ENCODE results near the gene DPM2. TPM values are rescaled to one million over a fixed set of nuclear protein-coding genes. Genes with fewer than 3 reads are reported as not detected.

The DPM2 gene
- total and polyA plus RNA-seq, 2 experiments from 2014 or later: 27.0 to 66.5 TPM

DNA sequence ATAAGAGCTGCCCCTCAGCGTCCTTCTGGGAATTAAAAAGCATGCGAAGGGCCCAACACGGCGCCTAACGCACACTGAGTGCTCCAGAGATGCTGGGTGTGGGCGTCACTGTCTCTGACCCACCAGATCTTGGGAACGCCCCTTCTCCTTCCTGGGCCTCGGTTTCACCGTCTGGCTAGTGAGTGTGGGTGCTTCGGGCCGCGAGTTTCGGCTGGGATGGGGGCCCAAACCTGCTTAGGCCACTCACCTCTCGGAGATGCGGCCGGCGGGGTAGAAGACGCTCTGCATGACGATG, 10.8 kb downstream of the DPM2 start:
- Histone ChIP-seq H3K4me1 (ENCODE audit: insufficient read depth) (peaks cover 33% of the 10 kb centered on the region), H3K27me3 (replicated peaks; ENCODE audit: insufficient read depth) (no peaks in the 10 kb centered on the region), H3K9me2 (ENCODE audit: insufficient read depth) (no peaks in the 10 kb centered on the region), H2AFZ (no peak overlapping the region), H3K9me3 (ENCODE audit: low read depth) (no peaks in the 10 kb centered on the region), H3K27ac (no peak overlapping the region), H3K79me2 (ENCODE audit: insufficient read depth) (no peaks in the 10 kb centered on the region), H3F3A (ENCODE audit: insufficient read depth) (peaks cover 34% of the 10 kb centered on the region), H3K4me2 (ENCODE audit: unreplicated experiment) (peak overlapping the region; percentile 20), H3K36me3 (ENCODE audit: low read depth) (no peaks in the 10 kb centered on the region), H3K9ac (peak overlapping the region; percentile 49), H3K4me3 (peak overlapping the region; percentile 55), H4K20me1 (ENCODE audit: insufficient read depth) (no peaks in the 10 kb centered on the region)
- in situ Hi-C loops (cut with MboI): no loop called here
- 28 to 29% methylated on average over 18 to 19 of the region's 19 CpGs for whole genome bisulfite sequencing, 2 experiments (ENCODE audit: low coverage in 1 of 2, low lambda C conversion rate in 2 of 2, missing lambda C conversion rate in 2 of 2)
- peak; percentile 49 for DNase-seq
- TF ChIP-seq EZH2phosphoT487 (IDR thresholded peaks at IDR 0.05; ENCODE audit: insufficient read depth, low read depth) (no peak), EZH2 (IDR thresholded peaks at IDR 0.05; ENCODE audit: insufficient read depth, poor library complexity, severe bottlenecking) (no peak)

DNA sequence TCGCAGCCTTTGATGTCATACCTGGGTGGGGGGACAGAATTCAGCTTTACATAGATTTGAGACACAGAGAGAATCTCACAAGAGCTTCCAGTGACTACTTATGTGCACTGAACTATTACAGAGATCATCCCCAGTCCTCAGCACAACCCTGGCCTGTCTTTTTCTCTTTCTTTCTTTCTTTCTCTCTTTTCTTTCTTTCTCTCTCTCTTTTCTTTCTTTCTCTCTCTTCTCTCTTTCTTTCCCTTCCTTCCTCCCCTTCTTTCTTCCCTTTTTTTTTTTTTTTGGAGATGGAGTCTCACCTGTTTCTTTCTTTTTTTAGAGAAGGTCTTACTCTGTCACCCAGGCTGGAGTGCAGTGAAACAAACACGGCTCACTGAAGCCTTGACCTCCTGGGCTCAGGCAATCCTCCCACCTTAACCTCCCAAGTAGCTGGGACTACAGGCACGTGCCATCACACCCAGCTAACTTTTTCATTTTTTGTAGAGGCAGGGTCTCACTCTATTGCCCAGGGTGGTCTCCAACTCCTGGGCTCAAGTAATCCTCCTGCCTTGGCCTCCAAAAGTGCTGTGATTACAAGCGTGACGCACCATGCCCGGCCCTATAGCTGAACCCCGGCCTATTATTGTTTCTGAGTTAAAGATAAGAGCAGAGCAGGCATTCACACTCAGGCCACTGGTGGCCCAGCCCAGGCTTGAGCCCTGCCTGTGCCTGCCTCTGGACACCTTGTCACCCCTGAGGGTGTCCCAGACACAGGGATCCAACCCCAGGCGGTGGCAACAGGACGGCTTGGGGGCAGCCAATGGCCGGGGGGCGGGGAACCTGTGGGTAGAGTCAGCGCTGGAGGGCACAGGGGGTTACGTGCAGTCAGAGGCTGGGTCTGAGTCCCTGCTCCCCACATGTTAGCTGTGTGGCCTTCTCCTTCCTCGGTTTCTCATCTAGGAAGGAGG, 11.4 kb downstream of the DPM2 start:
- no peaks in the 10 kb centered on the region for H3K36me3 ChIP-seq (ENCODE audit: low read depth)
- peaks cover 29% of the 10 kb centered on the region for H3K4me1 ChIP-seq (ENCODE audit: insufficient read depth)
- no peak overlapping the region for H3K9ac ChIP-seq
- H3K79me2 ChIP-seq (ENCODE audit: insufficient read depth): no peaks in the 10 kb centered on the region
- in situ Hi-C loops (cut with MboI): no loop called here
- no peaks in the 10 kb centered on the region for H3K9me3 ChIP-seq (ENCODE audit: low read depth)
- WGBS, 2 experiments (ENCODE audit: low coverage in 1 of 2, low lambda C conversion rate in 2 of 2, missing lambda C conversion rate in 2 of 2): 82 to 89% methylated on average over 14 of the region's 14 CpGs
- no peaks in the 10 kb centered on the region for H3K9me2 ChIP-seq (ENCODE audit: insufficient read depth)
- H2AFZ ChIP-seq: no peak overlapping the region
- H3K4me2 ChIP-seq (ENCODE audit: unreplicated experiment): no peak overlapping the region
- DNase-seq: no peak
- H3K27me3 ChIP-seq (replicated peaks; ENCODE audit: insufficient read depth): no peaks in the 10 kb centered on the region
- TF ChIP-seq EZH2phosphoT487 (IDR thresholded peaks at IDR 0.05; ENCODE audit: insufficient read depth, low read depth) (no peak), EZH2 (IDR thresholded peaks at IDR 0.05; ENCODE audit: insufficient read depth, poor library complexity, severe bottlenecking) (no peak)
- no peak overlapping the region for H3K4me3 ChIP-seq
- no peaks in the 10 kb centered on the region for H4K20me1 ChIP-seq (ENCODE audit: insufficient read depth)
- no peak overlapping the region for H3K27ac ChIP-seq
- H3F3A ChIP-seq (ENCODE audit: insufficient read depth): peaks cover 28% of the 10 kb centered on the region

DNA sequence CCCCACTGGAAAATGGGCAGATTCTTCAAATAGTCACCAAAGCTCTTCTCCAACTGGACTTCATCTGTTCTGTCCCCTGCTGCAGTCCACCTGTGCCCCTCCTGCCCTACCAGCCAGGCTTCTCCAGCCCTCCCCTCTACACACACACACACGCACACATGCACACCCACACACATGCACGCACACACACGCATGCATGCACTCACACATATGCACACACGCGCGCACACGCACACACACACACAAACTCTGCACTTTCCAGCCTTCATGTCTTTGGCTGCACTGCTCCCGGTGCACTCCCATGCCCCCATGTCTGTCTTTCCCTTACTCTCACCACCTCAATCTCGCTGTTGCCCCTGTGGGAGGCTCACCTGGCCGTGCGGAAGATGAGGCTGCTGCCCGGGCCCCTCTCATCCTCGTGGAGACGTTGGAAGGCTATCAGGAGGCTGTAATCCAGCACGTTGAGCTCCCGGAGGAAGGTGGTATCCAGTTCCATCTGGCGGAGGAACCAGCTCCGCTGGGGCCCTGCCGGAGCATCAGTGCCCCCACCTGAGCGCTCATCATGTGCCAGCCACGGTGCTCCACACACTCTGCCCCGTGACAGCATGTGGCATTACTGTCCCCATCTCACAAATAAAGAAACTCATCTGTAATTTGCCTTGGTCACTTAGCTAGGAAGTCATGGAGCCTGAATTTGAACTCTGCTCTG, 12.8 kb downstream of the DPM2 start:
- Histone ChIP-seq H3K27ac (no peak overlapping the region), H3K36me3 (ENCODE audit: low read depth) (no peaks in the 10 kb centered on the region), H2AFZ (no peak overlapping the region), H3K79me2 (ENCODE audit: insufficient read depth) (no peaks in the 10 kb centered on the region), H3K9me2 (ENCODE audit: insufficient read depth) (no peaks in the 10 kb centered on the region), H3K9ac (no peak overlapping the region), H3K27me3 (replicated peaks; ENCODE audit: insufficient read depth) (no peaks in the 10 kb centered on the region), H3K4me2 (ENCODE audit: unreplicated experiment) (no peak overlapping the region), H3K4me3 (no peak overlapping the region), H4K20me1 (ENCODE audit: insufficient read depth) (no peaks in the 10 kb centered on the region), H3K9me3 (ENCODE audit: low read depth) (no peaks in the 10 kb centered on the region), H3F3A (ENCODE audit: insufficient read depth) (peaks cover 24% of the 10 kb centered on the region), H3K4me1 (ENCODE audit: insufficient read depth) (peaks cover 29% of the 10 kb centered on the region)
- TF ChIP-seq EZH2 (IDR thresholded peaks at IDR 0.05; ENCODE audit: insufficient read depth, poor library complexity, severe bottlenecking): no peak
- no peak for TF ChIP-seq EZH2phosphoT487 (IDR thresholded peaks at IDR 0.05; ENCODE audit: insufficient read depth, low read depth)
- WGBS, 2 experiments (ENCODE audit: low coverage in 1 of 2, low lambda C conversion rate in 2 of 2, missing lambda C conversion rate in 2 of 2): 91 to 92% methylated on average over 22 of the region's 22 CpGs
- in situ Hi-C loops (cut with MboI): no loop called here
- DNase-seq: no peak

DNA sequence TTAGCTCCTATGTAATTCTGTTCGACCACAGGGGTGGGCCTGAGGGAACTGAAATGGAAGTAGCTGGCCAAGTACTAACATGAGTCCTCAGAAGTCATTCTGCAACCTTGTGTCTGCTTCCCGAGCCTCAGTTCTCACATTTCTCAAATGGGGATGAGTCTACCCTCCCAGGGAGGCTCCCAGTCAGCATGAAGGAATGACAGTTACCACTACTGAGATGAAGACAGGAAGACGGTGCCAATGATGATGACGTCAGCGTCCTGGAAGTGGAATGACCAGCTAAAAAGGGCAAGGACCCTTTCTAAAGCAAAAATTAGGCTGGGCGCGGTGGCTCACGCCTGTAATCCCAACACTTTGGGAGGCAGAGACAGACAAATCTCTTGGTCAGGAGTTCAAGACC, 13.9 kb downstream of the DPM2 start:
- Histone ChIP-seq H3K9ac (peak overlapping the region; percentile 73), H3K27me3 (replicated peaks; ENCODE audit: insufficient read depth) (no peaks in the 10 kb centered on the region), H2AFZ (no peak overlapping the region), H3K9me2 (ENCODE audit: insufficient read depth) (no peaks in the 10 kb centered on the region), H3K27ac (peak overlapping the region; percentile 96), H3K36me3 (ENCODE audit: low read depth) (no peaks in the 10 kb centered on the region), H3K4me2 (ENCODE audit: unreplicated experiment) (peak overlapping the region; percentile 6), H4K20me1 (ENCODE audit: insufficient read depth) (no peaks in the 10 kb centered on the region), H3K4me3 (no peak overlapping the region), H3K9me3 (ENCODE audit: low read depth) (no peaks in the 10 kb centered on the region), H3F3A (ENCODE audit: insufficient read depth) (peaks cover 27% of the 10 kb centered on the region), H3K4me1 (ENCODE audit: insufficient read depth) (peaks cover 37% of the 10 kb centered on the region), H3K79me2 (ENCODE audit: insufficient read depth) (no peaks in the 10 kb centered on the region)
- in situ Hi-C loops (cut with MboI): no loop called here
- no peak for TF ChIP-seq EZH2 (IDR thresholded peaks at IDR 0.05; ENCODE audit: insufficient read depth, poor library complexity, severe bottlenecking)
- TF ChIP-seq EZH2phosphoT487 (IDR thresholded peaks at IDR 0.05; ENCODE audit: insufficient read depth, low read depth): no peak
- DNase-seq: peak; percentile 97
- 22 to 24% methylated on average over 8 of the region's 8 CpGs for whole genome bisulfite sequencing, 2 experiments (ENCODE audit: low coverage in 1 of 2, low lambda C conversion rate in 2 of 2, missing lambda C conversion rate in 2 of 2)
